GM15510 (cell line): ENCODE data around the gene EIF2AK2.

Experiments
- POLR2A ChIP-seq: IDR thresholded peaks from 3 replicates; pipeline ENCODE4 v1.6.1; 2011; ENCODE audit warnings: borderline replicate concordance; ENCODE audit not compliant: insufficient read length; ENCODE audit errors: extremely low read depth

Gene EIF2AK2

GRCh38 chr2:37156857-37157714 lies at the start of gene EIF2AK2:
TSS of gene EIF2AK2 (minus strand) at chr2:37156980. CDS start at chr2:37147806, 9,174 bp downstream.
- peak; percentile 71 for TF ChIP-seq POLR2A

GRCh38 chr2:37205689-37206341 lies 49.0 kb upstream of the EIF2AK2 start:
- TF ChIP-seq POLR2A: no peak

DNA sequence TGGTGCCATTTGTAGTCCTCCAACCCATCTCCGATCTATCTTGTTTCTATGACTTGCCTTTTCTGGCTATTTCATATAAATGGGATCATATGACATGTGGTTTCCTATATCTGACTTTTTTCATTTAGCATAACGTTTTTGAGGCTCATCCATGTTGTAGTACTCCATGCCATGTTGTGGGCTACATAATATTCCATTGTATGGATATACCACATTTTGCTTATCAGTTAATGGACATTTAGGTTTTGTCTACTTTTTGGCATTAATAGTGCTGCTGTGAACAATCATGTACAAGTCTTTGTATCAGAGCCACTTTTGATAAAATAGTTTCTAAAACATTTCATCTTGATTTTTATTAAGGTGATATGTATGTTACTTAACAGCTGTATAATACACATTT lies 46.9 kb upstream of the EIF2AK2 start:
- no peak for TF ChIP-seq POLR2A

GRCh38 chr2:37201766-37202165 lies 45.0 kb upstream of the EIF2AK2 start:
- TF ChIP-seq POLR2A: no peak

DNA sequence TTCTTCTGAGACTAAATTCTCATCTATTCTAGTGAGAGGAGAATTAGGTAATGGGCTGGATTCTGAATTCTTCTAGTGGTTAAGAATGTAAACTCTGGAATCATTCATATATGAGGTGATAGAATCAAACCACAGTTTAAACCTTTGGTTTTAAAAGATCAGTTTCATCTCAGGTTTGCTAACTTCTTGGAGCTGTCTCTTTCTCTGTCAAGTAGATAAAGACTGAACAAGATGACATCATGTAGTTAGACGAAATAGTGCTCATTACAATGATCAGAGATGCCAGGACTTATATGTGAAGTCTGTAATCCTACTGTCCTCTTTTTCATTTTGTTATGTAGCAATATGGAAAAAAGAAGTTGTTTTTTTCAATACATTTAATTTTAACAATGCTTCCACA lies 44.4 kb upstream of the EIF2AK2 start:
- TF ChIP-seq POLR2A: no peak

GRCh38 chr2:37198681-37199065 lies 41.9 kb upstream of the EIF2AK2 start:
- no peak for TF ChIP-seq POLR2A

DNA sequence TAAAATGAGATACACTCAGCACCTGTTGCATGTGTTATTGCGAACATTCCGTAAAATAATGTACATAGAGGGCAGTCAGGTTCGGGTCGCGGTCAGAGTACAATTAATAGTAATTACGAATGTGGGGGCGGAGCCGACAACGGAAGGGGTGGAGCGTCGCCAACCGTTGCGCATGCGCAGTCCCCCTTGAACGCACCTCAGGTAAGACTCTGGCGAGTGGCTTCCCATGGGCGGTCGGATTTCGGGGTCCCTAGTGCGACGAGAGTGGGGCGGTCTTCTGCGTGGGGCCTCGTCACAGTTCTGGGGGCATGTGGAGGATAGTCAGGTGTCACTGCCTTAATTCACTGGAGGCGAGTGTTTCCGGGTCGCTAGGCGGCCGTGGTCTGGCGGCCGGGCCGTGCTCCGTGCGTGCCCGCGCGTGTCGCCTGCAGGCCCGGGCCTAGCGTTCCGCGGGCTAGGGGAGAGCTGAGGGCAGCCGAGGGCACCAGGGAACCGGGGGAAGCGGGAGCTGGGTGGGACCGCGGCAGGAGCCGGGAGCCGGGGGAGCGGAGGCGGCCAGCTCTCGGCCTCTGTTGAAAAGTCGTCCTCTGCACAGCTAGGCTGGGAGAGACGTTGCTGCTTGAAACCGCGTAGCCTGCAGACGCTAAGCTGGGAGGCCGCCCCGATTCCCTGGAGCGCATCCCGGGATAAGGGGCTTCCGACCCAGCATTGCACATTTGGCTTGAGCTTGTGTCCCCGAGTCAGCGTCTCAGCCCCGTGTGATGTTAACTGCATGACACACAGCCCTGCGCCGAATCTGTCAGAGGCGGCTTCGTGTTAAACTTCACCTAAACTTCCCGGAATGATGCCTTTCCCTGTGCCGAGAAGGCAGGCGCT lies 39.8 kb upstream of the EIF2AK2 start, which contains the start of gene CEBPZOS:
Gene CEBPZOS, plus strand, starts transcription at position 177 of the 876 bp plus-strand sequence. CDS start 3,209 bp downstream, outside the sequence.
- peak; percentile 85 for TF ChIP-seq POLR2A

GRCh38 chr2:37192551-37192950 lies 35.8 kb upstream of the EIF2AK2 start:
- TF ChIP-seq POLR2A: no peak

GRCh38 chr2:37191747-37192146 lies 35.0 kb upstream of the EIF2AK2 start:
- TF ChIP-seq POLR2A: no peak

GRCh38 chr2:37191253-37191652 lies 34.5 kb upstream of the EIF2AK2 start:
- no peak for TF ChIP-seq POLR2A

- TF ChIP-seq POLR2A: no peak
These were observed 33.5 kb upstream of the EIF2AK2 start for GRCh38 chr2:37190290-37190689.

GRCh38 chr2:37189452-37190153 lies 32.8 kb upstream of the EIF2AK2 start:
- TF ChIP-seq POLR2A: no peak

GRCh38 chr2:37188570-37188969 lies 31.8 kb upstream of the EIF2AK2 start, which contains the start of gene SULT6B1:
TSS of gene SULT6B1 (minus strand) at chr2:37188670. CDS start at chr2:37188640, 30 bp downstream.
- no peak for TF ChIP-seq POLR2A

DNA sequence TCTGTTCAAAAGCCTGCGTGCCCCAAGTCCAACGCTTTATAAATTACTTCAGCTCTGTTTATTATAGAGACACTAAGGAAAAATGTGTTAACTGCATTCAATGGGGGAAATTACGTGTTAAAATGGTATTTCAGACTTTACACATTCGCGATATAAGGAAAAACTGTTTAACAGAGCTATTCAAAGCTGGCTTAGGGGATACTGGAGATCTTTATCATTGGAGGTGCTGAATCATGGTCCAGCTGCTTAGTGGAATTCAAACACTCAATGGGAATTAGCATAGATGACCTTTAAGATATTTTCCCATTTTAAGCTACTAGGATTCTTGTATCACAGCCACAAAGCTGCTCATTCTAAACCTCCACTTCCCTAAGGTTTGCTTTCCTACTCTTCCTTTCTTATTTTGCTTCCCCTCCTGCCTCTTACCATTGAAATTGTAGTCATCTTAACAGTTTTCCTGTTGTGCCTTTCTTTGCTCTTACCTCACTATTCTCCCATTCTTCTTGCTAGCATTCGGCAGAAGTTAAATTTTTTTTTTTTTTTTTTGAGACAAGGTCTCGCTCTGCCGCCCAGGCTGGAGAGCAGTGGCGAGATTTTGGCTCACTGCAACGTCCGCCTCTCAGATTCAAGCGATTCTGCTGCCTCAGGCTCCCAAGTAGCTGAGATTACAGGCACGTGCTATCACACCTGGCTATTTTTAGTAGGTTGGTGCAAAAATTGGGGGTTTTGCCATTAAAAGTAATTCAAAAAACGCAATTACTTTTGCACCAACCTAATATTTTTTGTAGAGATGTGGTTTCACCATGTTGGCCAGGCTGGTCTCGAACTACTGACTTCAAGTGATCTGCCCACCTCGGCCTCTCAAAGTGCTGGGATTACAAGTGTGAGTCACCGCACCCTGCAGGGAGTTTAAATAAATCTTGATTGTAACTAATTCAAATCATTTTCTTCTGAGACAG lies 25.2 kb upstream of the EIF2AK2 start:
- TF ChIP-seq POLR2A: no peak

DNA sequence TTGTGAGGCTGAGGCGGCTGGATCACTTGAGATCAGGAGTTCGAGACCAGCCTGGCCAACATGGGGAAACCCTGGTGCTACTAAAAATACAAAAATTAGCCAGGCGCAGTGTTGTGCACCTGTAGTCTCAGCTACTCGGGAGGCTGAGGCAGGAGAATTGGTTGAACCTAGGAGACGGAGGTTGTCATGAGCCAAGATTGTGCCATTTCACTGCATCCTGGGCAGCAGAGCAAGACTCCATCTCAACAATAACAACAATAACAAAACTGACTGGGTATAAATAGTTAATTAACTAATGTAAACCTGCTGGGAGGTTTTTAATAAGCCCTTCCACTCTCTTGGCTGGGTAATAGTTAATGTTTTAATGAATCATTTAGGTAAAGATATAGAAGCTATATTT lies 23.9 kb upstream of the EIF2AK2 start:
- TF ChIP-seq POLR2A: no peak
